ENCODE results near the gene GJC1. TPM values are rescaled to one million over a fixed set of nuclear protein-coding genes. Genes with fewer than 3 reads are reported as not detected.

GJC1 gene
- total and polyA plus RNA-seq, 4 donors, result 3.9 to 44.3 (median 8.5) TPM

- TF ChIP-seq CTCF (IDR thresholded peaks at IDR 0.05; ENCODE audit: control extremely low read depth, extremely low read depth), result no peak
- Histone ChIP-seq H3K4me3 (no peak overlapping the region), H3K9ac (ENCODE audit: insufficient read depth in 1 of 2, low read length in 2 of 2) (no peak overlapping the region), H3K36me3 (ENCODE audit: control insufficient read depth in 4 of 4, insufficient read depth in 4 of 4, low read length in 4 of 4) (peaks cover 0 to 23% (median 12%) of the 10 kb centered on the region in 4 donors), H3K27me3 (ENCODE audit: control insufficient read depth in 3 of 3, insufficient read depth in 3 of 3, low read length in 2 of 3) (no peaks in the 10 kb centered on the region), H3K27ac (ENCODE audit: low read depth in 1 of 2, low read length in 1 of 2) (no peak overlapping the region), H3K4me1 (ENCODE audit: control insufficient read depth in 5 of 5, insufficient read depth in 5 of 5, low read length in 5 of 5) (peaks cover 0 to 10% (median 2%) of the 10 kb centered on the region in 5 donors), H3K9me3 (ENCODE audit: control insufficient read depth in 4 of 4, insufficient read depth in 3 of 4, low read length in 3 of 4) (no peaks in the 10 kb centered on the region)
- no peak for ATAC-seq (ENCODE audit: insufficient read depth, low FRiP score)
- no peak for DNase-seq
- 83 to 93% methylated on average over 4 of the region's 4 CpGs for WGBS, 2 donors
These were observed 22.8 kb downstream of the GJC1 start for GRCh38 chr17:44807093-44807816.

GRCh38 chr17:44804302-44805089, 25.6 kb downstream of the GJC1 start:
- Histone ChIP-seq H3K9me3 (ENCODE audit: control insufficient read depth in 4 of 4, insufficient read depth in 3 of 4, low read length in 3 of 4) (no peaks in the 10 kb centered on the region), H3K27me3 (ENCODE audit: control insufficient read depth in 3 of 3, insufficient read depth in 3 of 3, low read length in 2 of 3) (no peaks in the 10 kb centered on the region), H3K36me3 (ENCODE audit: control insufficient read depth in 4 of 4, insufficient read depth in 4 of 4, low read length in 4 of 4) (peaks cover 1 to 32% (median 17%) of the 10 kb centered on the region in 4 donors), H3K4me1 (ENCODE audit: control insufficient read depth in 5 of 5, insufficient read depth in 5 of 5, low read length in 5 of 5) (peaks cover 0 to 10% (median 0%) of the 10 kb centered on the region in 5 donors), H3K4me3 (no peak overlapping the region), H3K9ac (ENCODE audit: insufficient read depth in 1 of 2, low read length in 2 of 2) (no peak overlapping the region), H3K27ac (ENCODE audit: low read depth in 1 of 2, low read length in 1 of 2) (peak overlapping the region in 1 of 2 donors; percentile 80)
- no peak for TF ChIP-seq CTCF (IDR thresholded peaks at IDR 0.05; ENCODE audit: control extremely low read depth, extremely low read depth)
- WGBS, 2 donors, result 90 to 92% methylated on average over 10 of the region's 10 CpGs
- DNase-seq, result no peak
- no peak for ATAC-seq (ENCODE audit: insufficient read depth, low FRiP score)

- TF ChIP-seq CTCF (IDR thresholded peaks at IDR 0.05; ENCODE audit: control extremely low read depth, extremely low read depth), result no peak
- no peak for DNase-seq
- Histone ChIP-seq H3K27ac (ENCODE audit: low read depth in 1 of 2, low read length in 1 of 2) (peak overlapping the region in 1 of 2 donors; percentile 72), H3K27me3 (ENCODE audit: control insufficient read depth in 3 of 3, insufficient read depth in 3 of 3, low read length in 2 of 3) (no peaks in the 10 kb centered on the region), H3K4me3 (no peak overlapping the region), H3K36me3 (ENCODE audit: control insufficient read depth in 4 of 4, insufficient read depth in 4 of 4, low read length in 4 of 4) (peaks cover 1 to 35% (median 22%) of the 10 kb centered on the region in 4 donors), H3K9me3 (ENCODE audit: control insufficient read depth in 4 of 4, insufficient read depth in 3 of 4, low read length in 3 of 4) (no peaks in the 10 kb centered on the region), H3K9ac (ENCODE audit: insufficient read depth in 1 of 2, low read length in 2 of 2) (no peak overlapping the region), H3K4me1 (ENCODE audit: control insufficient read depth in 5 of 5, insufficient read depth in 5 of 5, low read length in 5 of 5) (peaks cover 0 to 13% (median 0%) of the 10 kb centered on the region in 5 donors)
- WGBS, 2 donors, result 90 to 93% methylated on average over 5 of the region's 5 CpGs
- ATAC-seq (ENCODE audit: insufficient read depth, low FRiP score), result no peak
These were observed 28.2 kb downstream of the GJC1 start for GRCh38 chr17:44801880-44802279.

All from lung (tissue), 12 donors.